AG09309 (cell line): ENCODE measurements around the gene MTX2.

ENCODE experiments used
- DNase-seq: peaks from one replicate; pipeline ENCODE4 v3.0.0-alpha.2; 2010; ENCODE audit warnings: low read depth
- H3K4me3 ChIP-seq: 2 replicates; pipeline ENCODE4 v1.5.1; 2011; ENCODE audit warnings: mild to moderate bottlenecking, low read depth, low read length, moderate library complexity; ENCODE audit not compliant: control insufficient read depth
- CTCF ChIP-seq: IDR thresholded peaks from 2 replicates; pipeline ENCODE4 v1.5.1; 2011; ENCODE audit warnings: mild to moderate bottlenecking, low read depth, low read length, inconsistent platforms; ENCODE audit not compliant: insufficient read depth, control insufficient read depth; ENCODE audit errors: missing control alignments

Gene MTX2

GRCh38 chr2:176283291-176284068 is 14.2 kb downstream of the MTX2 start:
- TF ChIP-seq CTCF: no peak
- no peak overlapping the region for H3K4me3 ChIP-seq
- DNase-seq: no peak

- TF ChIP-seq CTCF: no peak
- DNase-seq: no peak
- H3K4me3 ChIP-seq: no peak overlapping the region
Measured at GRCh38 chr2:176284461-176285049, 15.3 kb downstream of the MTX2 start.

- no peak for DNase-seq
- no peak overlapping the region for H3K4me3 ChIP-seq
- no peak for TF ChIP-seq CTCF
Measured at GRCh38 chr2:176285321-176285720, 16.1 kb downstream of the MTX2 start.

- DNase-seq: no peak
- no peak overlapping the region for H3K4me3 ChIP-seq
- no peak for TF ChIP-seq CTCF
Measured at GRCh38 chr2:176291335-176291734, 22.1 kb downstream of the MTX2 start.

GRCh38 chr2:176291809-176292283 is 22.6 kb downstream of the MTX2 start:
- no peak overlapping the region for H3K4me3 ChIP-seq
- TF ChIP-seq CTCF: no peak
- no peak for DNase-seq

- TF ChIP-seq CTCF: no peak
- H3K4me3 ChIP-seq: no peak overlapping the region
- no peak for DNase-seq
Measured at GRCh38 chr2:176292608-176293007, 23.4 kb downstream of the MTX2 start.

GRCh38 chr2:176293334-176293733 is 24.1 kb downstream of the MTX2 start:
- TF ChIP-seq CTCF: no peak
- DNase-seq: no peak
- H3K4me3 ChIP-seq: no peak overlapping the region
